HG03060 (cell line): ENCODE data around the gene THSD4.

Experiments used
- ATAC-seq: cut with Tn5 transposase; IDR thresholded peaks from one replicate; pipeline ENCODE4 v1.9.1; 2021; ENCODE audit warnings: low read depth, moderate number of reproducible peaks; ENCODE audit not compliant: unreplicated experiment

Gene THSD4

GRCh38 chr15:71586463-71586862 lies 471.2 kb downstream of the THSD4 start:
- no peak for ATAC-seq

- ATAC-seq: no peak
Observed at GRCh38 chr15:71588746-71589145, 473.5 kb downstream of the THSD4 start.

DNA sequence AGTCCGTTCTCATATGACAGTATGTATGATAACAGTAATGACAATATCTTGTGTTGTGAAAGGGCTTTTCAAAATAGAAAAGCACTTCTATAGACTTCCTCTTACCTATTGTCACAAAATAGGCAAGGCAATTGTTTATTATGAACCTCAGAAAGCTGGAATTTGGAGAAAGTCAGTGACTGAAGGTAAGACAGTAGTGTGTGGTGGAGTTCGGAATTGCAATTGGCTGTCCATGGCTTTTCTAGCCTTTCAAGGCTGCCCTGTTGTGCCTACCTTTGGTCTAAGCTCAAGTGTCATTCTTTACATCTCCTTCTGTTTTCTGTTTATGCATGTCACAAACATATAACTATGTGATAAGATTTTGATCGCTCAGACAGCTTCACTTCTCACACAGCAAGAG lies 475.8 kb downstream of the THSD4 start:
- no peak for ATAC-seq

GRCh38 chr15:71592203-71592602 lies 476.9 kb downstream of the THSD4 start:
- ATAC-seq: no peak

DNA sequence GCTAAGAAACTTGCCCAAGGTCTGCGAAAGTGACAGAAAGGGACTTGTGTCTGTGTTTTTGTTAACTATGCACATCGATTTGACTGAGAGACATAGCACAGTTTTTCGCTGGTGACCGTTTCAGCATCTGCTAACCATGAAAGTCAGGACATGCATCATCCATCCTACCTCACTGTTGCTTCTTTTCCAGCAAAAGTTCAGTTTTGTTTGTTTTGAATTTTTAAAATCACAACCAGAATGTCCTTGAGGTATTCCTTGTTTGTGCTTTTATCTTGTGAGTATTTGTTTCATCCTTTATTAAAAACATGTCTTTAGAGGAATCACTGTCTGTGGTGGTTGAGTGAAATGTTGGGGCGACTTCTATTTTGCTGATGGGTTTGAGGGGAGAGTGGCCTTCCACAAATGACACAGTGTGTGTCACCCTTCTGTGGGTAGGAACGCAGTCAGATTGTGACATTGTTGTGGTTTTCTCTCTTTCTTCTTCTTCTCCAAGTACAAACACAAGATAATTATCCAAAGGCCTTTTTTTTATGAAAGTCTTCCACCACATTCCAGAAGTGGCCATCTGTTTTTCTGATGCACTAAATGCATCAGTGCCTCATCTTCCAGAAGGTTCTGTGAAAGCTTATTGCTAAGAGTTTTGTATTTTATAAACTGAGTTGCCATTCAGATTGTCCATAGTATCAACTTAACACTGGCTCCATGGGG lies 480.7 kb downstream of the THSD4 start:
- no peak for ATAC-seq

DNA sequence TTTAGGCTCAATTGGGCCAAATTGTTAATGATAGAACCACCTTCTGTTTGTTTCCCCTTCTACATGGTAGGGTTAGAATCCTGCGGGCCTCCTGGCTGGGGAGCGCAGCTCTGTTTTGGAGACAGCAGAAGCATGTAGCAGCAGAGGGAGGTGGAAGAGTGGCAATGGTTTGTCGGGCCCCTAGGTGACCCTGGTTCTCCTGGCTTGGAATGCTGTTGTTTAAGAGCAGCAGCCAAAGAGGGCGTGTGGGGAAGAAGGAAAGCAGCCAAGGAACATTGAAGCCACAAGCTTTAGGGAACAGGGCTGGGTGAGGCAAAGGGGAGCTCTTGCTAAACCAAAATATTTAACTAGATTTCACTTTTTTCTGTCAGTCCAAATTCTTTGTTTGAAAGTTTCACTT lies 481.4 kb downstream of the THSD4 start:
- ATAC-seq: no peak

GRCh38 chr15:71597126-71597525 lies 481.9 kb downstream of the THSD4 start:
- ATAC-seq: no peak

DNA sequence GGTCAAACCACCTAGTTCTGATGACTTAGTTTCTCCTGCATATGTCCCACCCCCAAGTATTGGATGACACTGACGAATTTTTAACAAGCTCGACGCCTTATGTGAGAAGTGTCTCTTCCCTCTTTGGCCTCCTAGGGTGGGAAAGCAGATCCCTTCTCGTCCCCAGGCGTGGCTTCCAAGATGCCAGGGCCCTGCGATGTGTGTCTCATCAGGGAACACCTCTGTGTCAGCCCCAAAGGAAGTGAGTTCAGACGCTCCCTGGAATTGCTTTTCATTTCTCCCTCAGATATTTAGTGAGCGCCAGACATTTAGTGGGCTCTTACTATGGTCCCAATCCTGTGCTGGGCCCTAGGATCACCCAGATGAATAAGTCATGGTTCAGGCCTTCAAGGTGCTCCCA lies 482.4 kb downstream of the THSD4 start:
- no peak for ATAC-seq

DNA sequence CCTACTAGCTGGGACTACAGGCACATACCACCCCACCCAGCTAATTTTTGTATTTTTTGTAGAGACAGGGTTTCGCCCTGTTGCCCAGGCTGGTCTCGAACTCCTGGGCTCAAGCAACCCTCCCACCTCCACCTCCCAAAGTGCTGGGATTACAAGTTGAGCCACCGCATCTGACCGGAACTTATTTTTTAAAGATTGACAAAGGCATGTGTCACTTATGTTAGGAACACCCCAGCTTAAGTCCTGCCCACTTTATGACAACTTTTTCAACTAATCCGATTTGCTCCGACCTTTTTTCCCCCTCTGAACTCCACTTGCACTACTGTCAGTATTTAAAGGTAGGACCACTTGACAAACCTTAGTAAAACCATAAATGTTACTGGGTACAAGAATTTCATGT lies 483.5 kb downstream of the THSD4 start:
- no peak for ATAC-seq

DNA sequence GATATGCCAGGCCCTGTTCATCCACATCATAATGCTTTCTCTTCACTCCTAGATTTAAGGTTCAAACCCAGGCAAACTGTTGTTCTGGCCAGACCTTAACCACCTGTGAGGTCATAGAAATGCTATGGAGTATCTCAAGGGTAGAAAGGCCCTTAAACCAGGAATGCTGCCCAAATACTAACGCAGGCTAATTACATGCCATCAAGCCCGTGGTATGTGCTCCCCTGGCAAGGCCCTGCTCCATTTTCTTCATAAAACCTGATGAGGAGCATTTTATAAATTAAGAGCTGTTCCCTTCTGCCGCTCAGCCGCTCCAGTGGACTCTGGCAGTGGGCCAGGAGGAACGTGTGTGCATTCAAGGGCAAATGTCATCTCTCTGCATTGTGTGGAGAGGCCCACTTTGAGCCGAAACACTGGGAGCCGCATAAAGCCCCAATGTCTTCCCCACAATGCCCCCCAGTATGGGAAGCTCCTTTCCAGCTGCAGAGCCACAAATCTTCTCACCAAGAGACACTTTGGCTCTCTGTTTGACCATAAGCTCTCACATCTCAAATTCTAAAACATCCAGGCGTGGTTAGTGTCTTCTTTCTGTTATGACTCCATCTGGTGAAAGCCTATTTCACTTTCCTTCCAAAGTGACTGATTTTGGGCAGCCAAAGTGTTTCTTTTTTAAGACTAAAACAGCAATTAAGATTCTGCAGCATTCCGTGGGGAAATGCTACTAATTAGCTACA lies 484.3 kb downstream of the THSD4 start:
- no peak for ATAC-seq

GRCh38 chr15:71600237-71600636 lies 485.0 kb downstream of the THSD4 start:
- ATAC-seq: no peak

GRCh38 chr15:71601038-71601834 lies 486.0 kb downstream of the THSD4 start:
- no peak for ATAC-seq

DNA sequence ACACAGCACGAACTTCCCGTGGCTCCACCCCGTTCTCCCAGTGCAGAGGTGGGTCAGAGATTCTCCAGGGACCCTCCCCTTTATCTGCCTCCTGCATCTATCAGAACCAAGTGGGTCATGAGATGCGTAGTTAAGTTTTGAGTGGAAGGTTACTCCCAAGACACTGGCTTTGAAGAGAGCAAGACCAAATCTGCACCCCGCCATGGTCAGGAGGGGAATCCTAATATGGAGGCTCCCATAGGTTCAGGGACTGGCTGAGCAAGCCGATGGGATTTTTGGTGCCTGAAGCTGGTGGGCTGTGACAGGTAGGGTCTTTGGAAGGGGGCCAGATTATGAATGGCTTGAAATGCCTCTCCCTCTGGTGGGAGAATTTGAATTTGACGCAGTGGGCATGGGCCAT lies 488.1 kb downstream of the THSD4 start:
- ATAC-seq: no peak

DNA sequence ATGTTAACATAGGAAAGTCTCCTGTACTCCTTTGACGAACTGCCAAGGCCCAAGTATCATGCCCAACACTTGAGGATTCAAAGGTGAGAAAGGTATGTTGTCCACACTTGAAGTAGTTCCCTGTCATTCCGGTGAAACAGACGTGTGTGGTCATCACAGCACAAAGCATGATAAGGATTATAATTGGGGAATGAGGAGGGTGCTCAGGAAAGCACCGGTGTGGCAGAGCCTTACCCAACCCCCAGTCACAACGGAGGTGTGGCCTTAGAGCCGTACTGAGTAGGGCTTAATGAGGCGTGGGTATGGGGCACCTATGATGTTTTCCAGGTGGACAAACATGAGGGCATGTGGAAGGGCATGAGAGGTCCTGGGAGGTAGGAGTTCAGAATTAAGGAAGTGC lies 492.1 kb downstream of the THSD4 start:
- no peak for ATAC-seq

GRCh38 chr15:71610728-71611552 lies 495.7 kb downstream of the THSD4 start:
- ATAC-seq: no peak

GRCh38 chr15:71611553-71612396 lies 496.5 kb downstream of the THSD4 start:
- ATAC-seq: no peak

DNA sequence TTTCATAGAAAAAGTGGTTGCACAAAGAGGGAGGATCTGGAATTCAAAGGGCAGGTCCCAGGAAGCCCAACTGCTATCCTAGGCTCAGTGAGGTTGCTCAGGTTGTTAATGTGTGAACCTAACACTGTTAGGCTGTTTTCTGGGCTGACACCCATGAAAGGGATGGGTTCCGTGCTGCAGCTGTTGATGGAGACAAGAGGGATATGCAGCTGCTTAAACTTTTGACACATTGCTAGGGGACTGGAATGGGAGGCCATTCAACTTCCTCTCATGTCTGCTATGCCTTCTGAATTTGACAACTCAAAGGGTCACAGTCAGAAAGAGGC lies 497.1 kb downstream of the THSD4 start:
- ATAC-seq: no peak

DNA sequence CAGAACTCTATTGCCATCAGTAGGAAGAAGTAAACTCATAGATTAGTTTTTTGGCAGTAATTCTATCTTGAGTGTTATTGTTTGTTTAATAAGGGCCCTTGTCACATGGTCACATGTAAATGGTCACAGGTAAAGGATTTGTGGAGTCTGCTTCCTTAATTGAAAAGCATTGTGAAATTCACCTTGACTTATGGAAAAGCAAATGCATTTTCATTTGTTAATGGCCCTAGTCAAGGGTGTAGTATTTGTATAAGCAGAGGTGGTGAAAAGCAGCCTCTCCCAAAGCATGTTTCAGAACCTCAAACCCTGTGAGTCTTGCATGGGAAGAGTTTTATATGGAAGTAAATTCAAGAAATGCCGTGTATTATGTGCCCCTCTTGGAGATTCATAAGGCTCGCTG lies 497.6 kb downstream of the THSD4 start:
- no peak for ATAC-seq

DNA sequence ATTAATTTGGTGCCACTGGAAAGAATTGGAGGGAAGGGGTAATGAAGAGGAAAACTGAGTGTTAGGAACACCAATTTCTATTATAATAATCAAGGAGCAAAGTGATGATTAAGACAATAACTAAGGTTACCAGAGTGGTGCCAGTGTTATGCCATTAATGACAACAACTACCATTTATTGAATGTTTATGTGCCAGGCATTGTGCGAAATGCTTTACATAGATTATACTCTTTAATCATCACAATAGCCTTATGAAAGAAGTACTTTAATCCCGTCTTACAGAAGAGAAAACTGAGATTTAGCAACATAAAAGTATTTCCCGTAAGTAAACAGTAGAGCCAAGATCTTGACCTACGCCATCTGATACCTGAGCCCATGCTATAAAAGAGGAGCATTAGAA lies 507.8 kb downstream of the THSD4 start:
- ATAC-seq: no peak

DNA sequence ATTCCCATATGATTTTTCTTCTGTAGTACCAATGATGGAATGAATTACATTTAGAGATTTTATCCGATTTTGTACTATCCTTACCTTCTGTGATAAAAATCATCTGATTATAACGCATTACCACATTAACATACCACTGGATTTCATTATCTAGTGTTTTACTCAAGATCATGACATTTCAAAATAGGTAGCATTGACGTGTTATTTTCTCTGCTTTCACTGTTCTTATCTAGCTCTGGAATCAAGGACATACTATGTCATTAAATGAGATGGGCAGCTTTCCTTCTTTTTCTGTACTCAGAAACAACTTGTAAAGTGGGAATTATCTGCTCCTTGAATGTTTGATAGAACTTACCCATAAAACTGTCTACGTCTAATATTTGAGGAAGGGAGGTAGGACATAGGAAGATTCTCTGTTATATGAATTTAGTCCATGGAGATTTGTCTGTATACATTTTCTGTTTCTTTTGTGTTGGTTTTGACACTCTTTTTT lies 511.4 kb downstream of the THSD4 start:
- ATAC-seq: no peak
